ENCODE data around the gene SEL1L3. TPM values are rescaled to one million over a fixed set of nuclear protein-coding genes. Genes with fewer than 3 reads are reported as not detected.

SEL1L3 gene
- total RNA-seq, 1 experiment from 2014 or later = 48.3 TPM

- Histone ChIP-seq H3K79me2 (ENCODE audit: insufficient read depth, low read length) (no peaks in the 10 kb centered on the region), H2BK20ac (ENCODE audit: low read depth, low read length, poor library complexity, severe bottlenecking) (no peak overlapping the region), H4K8ac (replicated peaks; ENCODE audit: insufficient read length, low read depth, low read length) (no peak overlapping the region), H3K23me2 (ENCODE audit: insufficient read length, low read depth, low read length, poor library complexity, severe bottlenecking) (no peaks in the 10 kb centered on the region), H3K56ac (ENCODE audit: insufficient read length, low read depth, low read length) (no peak overlapping the region), H3K79me1 (ENCODE audit: insufficient read depth, low read depth, low read length, poor library complexity, severe bottlenecking) (no peaks in the 10 kb centered on the region), H2BK5ac (ENCODE audit: insufficient read length, low read length) (no peak overlapping the region), H3K18ac (ENCODE audit: insufficient read length, low read depth, low read length) (no peak overlapping the region), H3T11ph (ENCODE audit: low read length) (no peak overlapping the region), H2BK12ac (ENCODE audit: insufficient read length, low read depth, low read length) (no peak overlapping the region), H3K4ac (ENCODE audit: low read depth, low read length) (no peak overlapping the region), H3K27me3 (ENCODE audit: insufficient read depth, low read length) (no peaks in the 10 kb centered on the region), H4K20me1 (ENCODE audit: control insufficient read depth, insufficient read depth, insufficient read length) (no peaks in the 10 kb centered on the region), H2BK120ac (ENCODE audit: low read depth, low read length, poor library complexity, severe bottlenecking) (no peak overlapping the region), H4K5ac (ENCODE audit: insufficient read length, low read depth, low read length) (no peak overlapping the region), H3K23ac (ENCODE audit: insufficient read length, low read depth, low read length) (no peak overlapping the region), H3K14ac (ENCODE audit: insufficient read depth, low read length) (no peak overlapping the region), H3K27ac (ENCODE audit: insufficient read length, low read depth, low read length) (no peak overlapping the region), H2AK5ac (ENCODE audit: insufficient read length, low read length) (no peak overlapping the region), H3K9me3 (ENCODE audit: control insufficient read depth, low read depth, low read length) (no peaks in the 10 kb centered on the region), H3K4me1 (ENCODE audit: insufficient read depth, low read length) (no peaks in the 10 kb centered on the region), H3K4me2 (ENCODE audit: insufficient read depth, insufficient read length, low read length) (no peak overlapping the region), H3K9ac (ENCODE audit: extremely low read depth, insufficient read length, low read length) (no peak overlapping the region), H2AFZ (ENCODE audit: low read length) (no peak overlapping the region), H4K91ac (ENCODE audit: insufficient read length, low read depth, low read length) (no peak overlapping the region), H2BK15ac (ENCODE audit: low read depth, low read length) (no peak overlapping the region)
- H3K9me3 Mint-ChIP-seq = no peaks in the 10 kb centered on the region
- H3K4me3 Mint-ChIP-seq = no peak overlapping the region
- H3K27me3 Mint-ChIP-seq (ENCODE audit: low read depth) = no peaks in the 10 kb centered on the region
- TF ChIP-seq CTCF (conservative IDR thresholded peaks at IDR 0.05) = no peak
- H3K36me3 Mint-ChIP-seq (ENCODE audit: insufficient read depth in 1 of 3, low read depth in 3 of 3) = peaks cover 21 to 53% (median 50%) of the 10 kb centered on the region in 3 experiments
- WGBS (ENCODE audit: extremely low coverage, insufficient read length, low lambda C conversion rate) = no CpG with 5 or more reads among the region's 5 CpGs
- H3K4me1 Mint-ChIP-seq = no peaks in the 10 kb centered on the region
- DNase-seq = no peak
- H3K27ac Mint-ChIP-seq = no peak overlapping the region
Measured at GRCh38 chr4:25756503-25756902, 106.3 kb downstream of the SEL1L3 start.

Measured in H9 (cell line).